HG03558 (cell line): Measurements from ENCODE around the gene GCAT.

Source experiments
- ATAC-seq: cut with Tn5 transposase; IDR thresholded peaks from one replicate; pipeline ENCODE4 v1.9.1; 2021; ENCODE audit warnings: moderate number of reproducible peaks; ENCODE audit not compliant: unreplicated experiment; ENCODE audit errors: extremely low read depth

GCAT gene

GRCh38 chr22:37807410-37808293 lies at the start of gene GCAT:
GCAT (plus strand) TSS chr22:37807934; CDS start chr22:37807968, 34 bp downstream.
- no peak for ATAC-seq

GRCh38 chr22:37758694-37759093 lies 49.0 kb upstream of the GCAT start:
- ATAC-seq: no peak

- ATAC-seq: no peak
Measured at GRCh38 chr22:37759281-37759680, 48.5 kb upstream of the GCAT start.

GRCh38 chr22:37760152-37760551 lies 47.6 kb upstream of the GCAT start:
- no peak for ATAC-seq

- ATAC-seq: no peak
Measured at GRCh38 chr22:37762389-37762836, 45.3 kb upstream of the GCAT start.

- ATAC-seq: no peak
Measured at GRCh38 chr22:37763012-37763411, 44.7 kb upstream of the GCAT start.

GRCh38 chr22:37763652-37764051 lies 44.1 kb upstream of the GCAT start:
- no peak for ATAC-seq

- ATAC-seq: no peak
Measured at GRCh38 chr22:37764622-37765021, 43.1 kb upstream of the GCAT start.

GRCh38 chr22:37765498-37765897 lies 42.2 kb upstream of the GCAT start:
- ATAC-seq: no peak

- no peak for ATAC-seq
Measured at GRCh38 chr22:37765953-37766576, 41.7 kb upstream of the GCAT start.

- ATAC-seq: no peak
Measured at GRCh38 chr22:37768273-37768672, 39.5 kb upstream of the GCAT start.

GRCh38 chr22:37769056-37769455 lies 38.7 kb upstream of the GCAT start:
- no peak for ATAC-seq

GRCh38 chr22:37771081-37771480 lies 36.7 kb upstream of the GCAT start:
- no peak for ATAC-seq

GRCh38 chr22:37771702-37772427 lies 35.9 kb upstream of the GCAT start:
- no peak for ATAC-seq

GRCh38 chr22:37774728-37775127 lies 33.0 kb upstream of the GCAT start:
- no peak for ATAC-seq

- no peak for ATAC-seq
Measured at GRCh38 chr22:37775785-37776638, 31.7 kb upstream of the GCAT start.

GRCh38 chr22:37776639-37777005 lies 31.1 kb upstream of the GCAT start:
- ATAC-seq: no peak

GRCh38 chr22:37777122-37777687 lies 30.5 kb upstream of the GCAT start:
- ATAC-seq: no peak

- no peak for ATAC-seq
Measured at GRCh38 chr22:37778370-37779009, 29.2 kb upstream of the GCAT start.
